DND-41 (cell line): ENCODE measurements around the gene ZBTB18.

Experiments used
- ATAC-seq: fragments of 200-7000 bp; cut with Tn5 transposase; 3 replicates; pipeline ENCODE4 v1.9.1; 2021; ENCODE audit warnings: low read depth; ENCODE audit not compliant: insufficient read depth
- DNase-seq: peaks from one replicate; pipeline ENCODE4 v3.0.0-alpha.2; 2020
- H2AFZ ChIP-seq: 2 replicates; pipeline ENCODE4 v1.6.0; 2012; ENCODE audit warnings: low read depth, low read length
- H3K27ac ChIP-seq: 2 replicates; pipeline ENCODE4 v1.5.1; 2012; ENCODE audit warnings: low read length, inconsistent platforms
- H3K27me3 ChIP-seq: fragments of 200-600 bp; sonication (generic); 2 replicates; pipeline ENCODE4 v1.6.0; 2012; ENCODE audit warnings: low read length, mild to moderate bottlenecking, inconsistent platforms; ENCODE audit not compliant: insufficient read depth, poor library complexity
- H3K36me3 ChIP-seq: 2 replicates; pipeline ENCODE4 v1.5.1; 2012; ENCODE audit warnings: low read length, inconsistent platforms; ENCODE audit not compliant: insufficient read depth
- H3K4me1 ChIP-seq: 2 replicates; pipeline ENCODE4 v1.5.1; 2012; ENCODE audit warnings: mild to moderate bottlenecking, low read length; ENCODE audit not compliant: insufficient read depth
- H3K4me2 ChIP-seq: 2 replicates; pipeline ENCODE4 v1.6.0; 2012; ENCODE audit warnings: mild to moderate bottlenecking, moderate library complexity, low read length, inconsistent platforms; ENCODE audit not compliant: insufficient read depth
- H3K4me3 ChIP-seq, 2 experiments: fragments of 200-600 bp in 1 of 2; shearing (Covaris generic) in 1 of 2; 2 replicates each; pipeline ENCODE4 v1.5.1; 2012 to 2016; ENCODE audit warnings: inconsistent platforms in 2 of 2, low read length in 2 of 2, mild to moderate bottlenecking in 2 of 2, low read depth in 1 of 2, moderate library complexity in 1 of 2
- H3K79me2 ChIP-seq: 2 replicates; pipeline ENCODE4 v1.6.0; 2012; ENCODE audit warnings: low read length, inconsistent platforms; ENCODE audit not compliant: insufficient read depth
- H3K9ac ChIP-seq: 2 replicates; pipeline ENCODE4 v1.6.0; 2012; ENCODE audit warnings: low read depth, mild to moderate bottlenecking, inconsistent platforms, low read length, moderate library complexity
- H3K9me3 ChIP-seq: 2 replicates; pipeline ENCODE4 v1.5.1; 2012; ENCODE audit warnings: low read length, moderate library complexity, mild to moderate bottlenecking, inconsistent platforms; ENCODE audit not compliant: insufficient read depth, severe bottlenecking
- H4K20me1 ChIP-seq: 2 replicates; pipeline ENCODE4 v1.6.0; 2012; ENCODE audit warnings: low read length; ENCODE audit not compliant: insufficient read depth
- CTCF ChIP-seq: IDR thresholded peaks from 2 replicates; pipeline ENCODE4 v1.5.1; 2012; ENCODE audit warnings: borderline replicate concordance, low read length, moderate library complexity, mild to moderate bottlenecking; ENCODE audit not compliant: poor library complexity, severe bottlenecking; ENCODE audit errors: extremely low read depth
- EZH2 ChIP-seq: IDR thresholded peaks from 3 replicates; pipeline ENCODE4 v1.6.1; 2012; ENCODE audit warnings: borderline replicate concordance, low read depth, mild to moderate bottlenecking, moderate library complexity, low read length, inconsistent platforms; ENCODE audit not compliant: severe bottlenecking

The ZBTB18 gene

GRCh38 chr1:244054924-244055263 lies 3.8 kb downstream of the ZBTB18 start:
- Histone ChIP-seq H3K9me3 (no peaks in the 10 kb centered on the region), H3K4me1 (peaks cover 28% of the 10 kb centered on the region), H3K9ac (no peak overlapping the region), H3K27me3 (no peaks in the 10 kb centered on the region), H3K27ac (no peak overlapping the region), H3K4me3 (no peak overlapping the region), H3K36me3 (peaks cover 36% of the 10 kb centered on the region), H2AFZ (no peak overlapping the region), H3K79me2 (peaks cover 57% of the 10 kb centered on the region), H4K20me1 (peaks cover 40% of the 10 kb centered on the region), H3K4me2 (no peak overlapping the region)
- DNase-seq (no peak), ATAC-seq (no peak)
- TF ChIP-seq CTCF (no peak), EZH2 (no peak)

- Histone ChIP-seq H2AFZ (no peak overlapping the region), H3K36me3 (peaks cover 36% of the 10 kb centered on the region), H4K20me1 (peaks cover 35% of the 10 kb centered on the region), H3K4me3 (no peak overlapping the region), H3K9me3 (no peaks in the 10 kb centered on the region), H3K79me2 (peaks cover 40% of the 10 kb centered on the region), H3K4me1 (peaks cover 12% of the 10 kb centered on the region), H3K9ac (no peak overlapping the region), H3K27ac (no peak overlapping the region), H3K27me3 (no peaks in the 10 kb centered on the region), H3K4me2 (no peak overlapping the region)
- DNase-seq (no peak), ATAC-seq (no peak)
- TF ChIP-seq CTCF (no peak), EZH2 (no peak)
Observed at GRCh38 chr1:244056577-244056976, 5.5 kb downstream of the ZBTB18 start.

GRCh38 chr1:244057474-244058385 lies 6.6 kb downstream of the ZBTB18 start:
- no peak for ATAC-seq
- H2AFZ ChIP-seq, result no peak overlapping the region
- TF ChIP-seq EZH2, result no peak

GRCh38 chr1:244060117-244060516 lies 9.0 kb downstream of the ZBTB18 start:
- Histone ChIP-seq H3K9ac (no peak overlapping the region), H3K9me3 (no peaks in the 10 kb centered on the region), H3K4me2 (no peak overlapping the region), H3K4me1 (no peaks in the 10 kb centered on the region), H3K36me3 (peaks cover 14% of the 10 kb centered on the region), H3K27me3 (no peaks in the 10 kb centered on the region), H3K79me2 (peaks cover 6% of the 10 kb centered on the region; the same call in 1 of the 2 replicates), H3K4me3 (no peak overlapping the region), H2AFZ (no peak overlapping the region), H3K27ac (no peak overlapping the region), H4K20me1 (peaks cover 10% of the 10 kb centered on the region)
- TF ChIP-seq CTCF (no peak), EZH2 (no peak)
- DNase-seq (no peak), ATAC-seq (no peak)

More at GRCh38 chr1:244057474-244058385, 6.6 kb downstream of the ZBTB18 start:
- no peak overlapping the region for H3K4me2 ChIP-seq
- no peak overlapping the region for H3K27ac ChIP-seq
- H3K79me2 ChIP-seq, result peaks cover 29% of the 10 kb centered on the region
- no peak overlapping the region for H3K9ac ChIP-seq
- H3K4me1 ChIP-seq, result peaks cover 2% of the 10 kb centered on the region; the same call in 1 of the 2 replicates
- no peaks in the 10 kb centered on the region for H3K27me3 ChIP-seq
- H3K4me3 ChIP-seq, result no peak overlapping the region
- peaks cover 29% of the 10 kb centered on the region for H4K20me1 ChIP-seq
- H3K36me3 ChIP-seq, result peaks cover 36% of the 10 kb centered on the region
- DNase-seq, result no peak
- H3K9me3 ChIP-seq, result no peaks in the 10 kb centered on the region
